Esophagus mucosa (tissue), 1 donor: ENCODE measurements around the gene TRAPPC14. TPM values are rescaled to one million over a fixed set of nuclear protein-coding genes. Genes with fewer than 3 reads are reported as not detected.

ENCODE experiments used
- ATAC-seq: fragments of 200-7000 bp; cut with Tn5 transposase; one replicate; pipeline ENCODE4 v1.9.1; 2020
- total RNA-seq: library from RNA; stranded (reverse); gene quantifications from one replicate; pipeline ENCODE4 v1.2.4, GENCODE V29; 2023
- donor health status: DM: yes; HTN: yes; CAD: no.

TRAPPC14 gene
- total RNA-seq, 1 donor from 2014 or later: 16.3 TPM

DNA sequence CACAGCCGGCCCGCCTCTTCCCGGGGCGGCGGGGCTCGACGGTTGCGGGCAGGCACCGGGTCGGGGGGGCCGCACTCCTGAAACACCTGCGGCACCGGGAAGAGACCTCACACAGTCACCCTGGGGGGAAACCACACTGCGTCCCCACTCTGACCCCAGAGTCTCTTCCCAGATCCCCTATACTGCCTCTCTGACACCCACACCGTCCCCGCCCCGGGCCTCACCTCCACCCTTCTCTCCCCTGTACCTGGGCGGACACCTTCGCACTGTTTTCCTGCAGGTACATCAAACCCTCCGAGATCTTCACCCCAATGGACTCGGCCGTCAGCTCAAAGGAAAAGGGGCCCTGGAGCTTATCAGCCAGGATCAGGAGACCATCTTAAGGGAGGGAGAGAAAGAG lies 13.3 kb upstream of the TRAPPC14 start:
- no peak for ATAC-seq

DNA sequence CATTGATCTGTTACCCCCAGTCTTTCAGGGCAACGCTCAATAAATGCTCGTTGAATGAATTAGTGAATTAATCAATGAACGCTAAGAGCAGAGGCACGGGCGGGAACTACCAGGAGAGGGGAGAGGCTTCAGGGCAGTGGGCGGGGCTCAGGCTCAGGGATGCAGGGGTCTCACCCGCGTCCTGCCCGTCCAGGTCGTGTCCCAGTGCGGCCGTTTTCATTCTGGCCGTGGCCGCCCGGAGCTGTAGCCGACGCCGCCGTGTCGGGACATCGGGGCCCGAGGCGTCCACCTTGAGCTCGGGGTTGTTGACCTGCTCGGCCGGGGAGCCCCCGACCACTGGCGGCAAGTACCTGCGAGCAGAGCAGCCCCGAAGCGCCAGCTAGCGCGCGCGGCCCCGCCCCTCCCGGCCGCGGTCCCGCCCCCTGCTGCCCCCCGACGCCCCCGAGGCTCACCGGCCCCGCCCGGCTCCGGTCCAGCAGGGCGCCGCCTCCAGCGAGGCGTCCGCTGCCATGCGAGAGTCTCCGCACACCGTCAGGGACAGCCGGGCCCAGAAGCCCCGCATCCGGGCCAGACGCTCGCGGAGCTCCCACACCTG lies 12.7 kb upstream of the TRAPPC14 start:
- ATAC-seq: peak; percentile 23

DNA sequence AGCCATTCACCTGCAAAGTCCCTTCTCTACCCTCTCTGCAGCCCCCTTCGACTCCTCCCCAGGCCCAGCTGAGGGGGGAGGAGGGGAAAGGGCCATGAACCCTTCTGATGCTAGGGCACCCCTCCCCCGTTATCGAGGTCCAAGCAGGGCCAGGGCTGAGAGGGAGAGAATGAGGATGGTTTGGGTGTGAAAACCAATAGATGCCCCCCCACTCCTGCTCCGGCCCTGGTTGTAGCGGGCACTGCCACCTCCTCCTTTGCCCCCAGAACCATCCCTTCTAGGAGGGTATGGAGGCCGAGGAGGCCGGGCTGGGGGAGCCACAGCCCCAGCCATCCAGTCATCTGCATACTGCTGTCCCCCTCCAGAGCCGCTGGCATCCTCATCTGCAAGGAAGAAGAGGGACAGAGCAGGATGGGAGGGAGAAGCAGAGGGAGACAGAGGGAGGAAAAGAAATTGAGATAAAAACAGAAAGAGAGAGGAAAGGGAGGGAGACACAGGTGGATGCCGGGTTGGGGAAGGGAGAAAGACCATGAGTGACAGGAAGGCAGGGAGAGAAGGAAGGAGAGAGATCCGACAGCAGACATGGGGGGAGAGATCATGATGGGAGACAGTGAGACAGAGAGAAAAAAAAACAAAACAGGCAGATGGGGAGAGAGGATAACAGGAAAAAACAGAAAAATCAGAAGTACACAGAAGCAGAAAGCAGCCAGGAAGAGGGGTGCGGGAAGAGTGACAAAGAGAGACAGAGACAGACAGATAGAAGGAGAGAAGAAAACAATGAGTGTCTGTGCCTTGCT lies 11.8 kb upstream of the TRAPPC14 start:
- ATAC-seq: no peak

DNA sequence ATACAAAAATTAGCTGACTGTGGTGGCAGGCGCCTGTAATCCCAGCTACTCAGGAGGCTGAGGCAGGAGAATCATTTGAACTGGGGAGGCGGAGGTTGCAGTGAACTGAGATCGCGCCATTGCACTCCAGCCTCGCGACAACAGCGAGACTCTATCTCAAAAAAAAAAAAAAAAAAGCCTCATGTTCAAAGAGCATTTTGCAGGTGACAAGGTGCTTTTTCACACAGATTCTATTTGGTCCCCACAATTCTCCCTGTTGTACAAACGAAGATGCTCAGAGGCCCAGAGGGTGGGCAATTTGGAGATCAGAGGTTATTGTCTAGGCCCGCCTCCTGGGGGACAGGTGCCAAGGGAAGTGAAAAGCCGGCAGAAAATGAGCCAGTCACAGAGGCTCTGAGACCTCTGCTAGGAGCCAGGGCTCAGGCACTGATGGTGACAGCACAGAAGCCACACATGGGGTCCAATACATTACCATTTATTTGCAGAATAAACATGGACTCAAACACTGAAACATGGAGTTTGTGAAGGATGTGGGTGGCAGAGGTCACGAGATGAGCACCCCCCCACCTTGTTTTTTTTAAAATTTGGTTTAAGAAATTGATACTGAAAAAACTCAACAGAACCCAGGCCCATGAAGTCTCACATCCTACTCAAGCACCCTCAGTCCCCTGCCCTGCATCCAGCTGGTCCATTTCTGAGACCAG lies 10.8 kb upstream of the TRAPPC14 start:
- ATAC-seq: no peak

DNA sequence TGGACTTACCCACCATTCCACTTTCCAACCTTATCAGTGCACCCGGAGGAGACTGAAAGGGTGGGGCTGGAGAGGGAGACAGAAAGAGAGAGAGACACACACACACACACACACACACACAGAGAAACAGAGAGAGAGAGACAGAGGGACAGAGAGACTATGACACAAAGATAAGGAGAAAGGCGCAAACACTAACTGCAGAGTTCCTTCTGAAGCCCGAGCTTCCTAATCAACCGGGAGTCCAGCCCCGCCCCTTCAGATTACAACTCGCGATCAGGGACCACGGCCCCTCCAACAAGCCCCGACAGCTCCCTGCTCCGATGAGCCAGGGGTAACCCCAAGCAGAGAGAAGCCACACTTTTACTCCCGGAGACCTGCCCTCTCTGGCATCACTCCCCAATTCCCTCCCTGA lies 9.4 kb upstream of the TRAPPC14 start:
- peak; percentile 8 for ATAC-seq

DNA sequence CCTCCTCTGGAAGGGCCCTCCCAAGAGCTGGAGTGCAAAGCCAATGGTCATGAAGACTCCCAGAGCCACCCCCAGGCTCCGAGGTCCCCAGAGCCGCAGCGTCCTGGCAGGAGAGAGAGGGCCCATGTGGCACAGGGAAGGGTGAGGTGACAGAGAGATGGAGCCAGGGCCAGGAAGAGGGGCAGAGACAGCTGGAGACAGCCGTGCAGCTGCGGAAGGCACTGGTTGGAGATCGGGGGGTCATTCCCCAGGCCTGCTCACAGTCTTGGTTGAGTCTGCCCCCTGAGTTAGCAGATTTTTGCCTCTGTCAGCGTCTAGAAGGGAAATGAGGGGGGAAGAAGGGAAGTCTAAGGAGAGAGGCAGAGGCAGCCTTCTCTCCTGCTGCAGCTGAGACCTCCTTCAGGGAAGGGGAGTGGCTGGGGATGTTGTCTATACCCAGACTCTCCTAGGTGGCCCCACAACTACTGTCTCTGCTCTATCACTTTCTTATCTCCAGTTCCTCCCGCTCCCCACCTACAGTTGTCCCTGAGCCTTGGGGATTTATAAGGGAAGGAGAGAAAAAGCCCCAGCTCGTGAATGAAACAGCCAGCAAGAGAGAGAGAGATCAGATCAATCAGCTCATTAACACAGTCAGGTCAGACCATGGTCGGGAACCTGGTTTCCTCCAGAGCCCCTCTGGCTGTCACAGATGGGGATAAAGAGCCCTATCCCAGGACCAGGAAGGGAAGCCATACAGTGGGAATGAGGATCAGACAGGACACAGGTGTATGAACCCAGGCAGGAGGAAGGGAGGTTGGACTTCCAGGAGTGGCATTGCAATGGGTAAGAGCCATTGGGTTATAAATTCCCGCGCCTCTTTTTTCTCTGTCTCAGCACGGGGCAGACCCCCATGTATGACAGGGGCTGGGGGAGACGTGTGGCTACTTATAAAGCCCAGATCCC lies 8.7 kb upstream of the TRAPPC14 start:
- ATAC-seq: no peak

DNA sequence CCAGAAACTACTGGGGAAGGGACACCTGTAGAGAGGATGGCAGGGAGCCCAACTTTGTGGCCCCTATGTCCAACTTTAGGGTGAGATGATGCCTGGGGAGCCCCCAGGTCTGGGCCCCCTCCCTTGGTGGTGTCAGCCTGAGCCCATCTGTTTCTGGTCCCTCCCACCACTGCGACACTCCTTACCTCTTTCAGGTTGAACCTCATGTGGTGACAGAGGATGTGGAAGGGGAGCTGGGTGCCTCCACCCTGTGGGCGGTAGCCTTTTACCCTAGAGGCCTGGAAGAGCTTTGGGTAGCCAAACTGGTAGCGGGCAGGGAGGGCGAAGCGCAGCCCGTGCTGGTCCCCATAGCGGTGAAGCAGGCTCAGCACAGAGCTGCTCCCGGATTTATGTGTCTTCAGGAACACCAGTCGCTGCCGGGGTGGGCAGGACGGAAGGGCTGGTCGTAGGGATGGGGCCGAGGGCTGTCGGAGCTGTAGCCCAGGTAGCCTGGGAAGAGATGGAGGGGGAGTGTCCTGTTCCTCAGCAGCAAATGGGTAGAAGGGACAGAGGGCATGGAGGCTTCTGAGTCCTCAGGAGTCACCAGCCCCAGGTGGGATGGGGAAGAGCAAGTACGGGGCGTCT lies 7.9 kb upstream of the TRAPPC14 start:
- no peak for ATAC-seq

DNA sequence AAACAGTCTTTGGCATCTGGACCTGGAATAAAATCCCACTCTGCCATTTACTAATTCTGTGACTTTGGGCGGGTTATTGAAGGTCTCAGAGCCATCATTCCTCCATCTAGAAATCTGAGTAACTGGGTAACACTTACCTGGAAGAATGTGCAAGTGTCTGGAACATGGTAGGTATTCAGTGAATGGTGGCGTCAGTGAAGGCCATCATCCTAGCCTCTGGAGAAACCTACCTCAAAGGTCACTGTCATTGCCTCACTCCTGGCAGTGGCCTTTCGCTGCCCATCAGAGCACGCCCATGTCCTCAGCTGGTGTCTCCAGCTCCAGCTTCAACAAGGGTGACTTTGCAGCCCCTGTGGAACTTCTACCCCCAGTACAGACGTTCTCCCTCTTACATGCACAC lies 5.3 kb upstream of the TRAPPC14 start:
- ATAC-seq: no peak

DNA sequence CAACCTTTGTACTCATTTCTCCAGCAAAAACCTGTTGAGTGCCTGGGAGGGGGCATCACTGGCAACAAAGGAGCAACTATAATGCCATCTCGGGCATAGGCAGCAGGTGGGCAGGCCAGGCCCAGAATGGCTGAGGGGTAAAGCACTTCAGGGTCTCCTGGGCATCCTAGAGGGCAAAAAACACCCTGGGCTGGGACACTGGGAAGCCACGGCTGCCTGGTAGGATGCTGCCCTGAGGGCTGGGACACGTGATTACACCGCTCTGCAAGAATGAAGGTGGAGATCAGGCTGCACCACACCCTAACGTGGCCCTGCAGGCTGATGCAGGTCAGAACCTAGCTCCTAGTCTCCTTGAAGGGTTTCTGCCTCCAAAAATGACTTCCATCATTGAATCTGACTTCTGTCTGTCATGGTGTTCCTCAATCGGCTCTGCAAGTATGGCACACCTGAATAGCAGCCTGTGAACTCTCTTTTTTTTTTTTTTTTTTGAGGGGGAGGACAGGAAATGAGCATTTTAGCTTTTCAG lies 4.5 kb upstream of the TRAPPC14 start:
- peak; percentile 90 for ATAC-seq

DNA sequence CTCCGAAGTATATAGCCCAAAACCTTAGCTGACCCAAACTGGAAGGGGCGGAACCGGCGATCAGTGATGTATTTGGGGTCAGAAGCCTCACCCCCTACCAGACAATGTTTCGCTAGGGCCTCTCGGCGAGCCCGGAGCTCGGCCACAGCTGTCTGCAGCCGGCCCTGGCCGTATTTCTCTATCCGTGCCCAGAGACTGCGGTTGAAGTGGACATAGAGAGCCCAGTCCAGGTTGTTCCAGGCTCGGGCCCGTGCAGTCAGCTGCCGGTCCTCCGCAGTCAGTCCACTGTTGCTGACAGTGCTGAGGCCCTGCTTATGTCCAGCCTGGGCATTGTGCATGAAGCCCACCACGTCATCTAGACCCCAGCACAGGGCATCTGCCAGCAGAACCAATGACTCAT lies 1.5 kb upstream of the TRAPPC14 start:
- ATAC-seq: no peak

DNA sequence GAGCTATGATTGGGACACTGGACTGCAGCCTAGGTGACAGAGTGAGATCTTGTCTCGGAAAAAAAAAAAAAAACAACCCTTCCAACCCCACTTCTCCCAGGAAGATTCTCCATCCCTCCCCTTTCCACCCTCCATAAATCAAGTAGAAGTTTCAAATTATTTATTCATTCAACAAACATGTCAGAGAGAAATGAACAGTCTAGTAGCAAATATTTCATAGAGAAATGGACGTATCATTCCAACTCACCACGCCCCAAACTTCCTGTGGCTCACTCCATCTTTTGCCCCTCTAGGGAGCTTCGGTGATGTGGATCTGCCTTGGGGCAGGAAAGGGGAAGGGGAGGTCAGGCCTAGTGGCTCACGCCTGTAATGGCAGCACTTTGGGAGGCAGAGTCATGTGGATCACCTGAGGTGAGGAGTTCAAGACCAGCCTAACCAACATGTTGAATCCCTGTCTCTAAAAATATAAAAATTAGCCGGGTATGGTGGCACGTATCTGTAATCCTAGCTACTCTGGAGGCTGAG lies 638 bp upstream of the TRAPPC14 start:
- no peak for ATAC-seq

DNA sequence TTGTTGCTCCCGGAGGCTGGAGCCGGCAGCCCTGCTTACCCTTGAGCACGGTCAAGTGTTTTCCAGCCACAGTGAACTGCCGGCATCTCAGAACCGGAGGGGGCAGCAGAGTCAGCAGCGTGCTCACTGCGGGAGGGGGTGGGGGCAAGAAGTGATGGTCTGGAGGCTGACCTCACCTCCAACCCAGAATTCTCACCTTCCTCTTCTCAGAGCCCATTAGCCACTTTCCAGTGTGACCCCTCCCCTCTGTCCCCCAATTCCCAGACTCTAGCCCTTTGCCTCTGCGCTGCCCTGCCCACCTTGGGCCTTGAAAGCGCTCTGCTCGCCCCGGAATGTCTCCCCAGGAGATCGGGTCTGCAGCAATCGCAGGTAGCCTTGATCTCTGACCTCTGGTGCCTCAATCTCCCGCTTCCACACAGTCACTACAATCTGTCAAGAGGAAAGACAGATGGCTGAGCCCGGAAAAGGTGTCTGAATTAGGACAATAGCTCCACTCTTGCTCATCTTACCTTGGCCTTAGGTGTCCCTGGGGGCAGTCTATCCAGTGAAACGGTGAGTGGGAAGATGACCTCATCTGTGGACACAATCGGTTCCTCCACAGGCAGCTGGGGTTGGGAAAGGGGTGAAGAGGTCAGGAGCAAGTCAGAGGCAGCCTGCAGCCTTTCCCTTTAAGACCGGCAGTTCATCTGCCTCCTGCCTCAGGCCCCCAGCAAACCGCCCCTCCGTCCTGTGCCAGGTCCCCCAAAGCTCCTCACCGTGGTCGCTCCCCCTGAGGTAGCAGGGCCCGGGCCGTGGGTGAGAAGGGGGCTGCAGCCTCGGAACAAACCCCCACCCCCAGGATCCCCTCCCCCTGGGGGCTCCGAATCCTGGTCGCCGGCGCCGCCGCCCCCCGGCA lies 942 bp downstream of the TRAPPC14 start:
- ATAC-seq: peak; percentile 77

DNA sequence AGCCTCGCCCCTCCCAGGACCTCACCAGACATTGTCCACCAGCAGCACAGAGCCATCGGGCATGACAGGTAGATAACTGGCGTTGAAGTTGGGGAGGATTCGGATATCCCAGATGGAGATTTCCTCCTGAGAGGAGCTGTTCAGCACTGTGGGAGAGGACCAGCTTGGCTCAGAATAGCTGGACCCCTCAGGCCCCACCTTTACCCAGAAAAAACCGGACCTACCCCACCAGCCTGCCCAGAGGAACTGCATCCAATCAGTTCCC lies 1.5 kb downstream of the TRAPPC14 start:
- ATAC-seq: no peak

DNA sequence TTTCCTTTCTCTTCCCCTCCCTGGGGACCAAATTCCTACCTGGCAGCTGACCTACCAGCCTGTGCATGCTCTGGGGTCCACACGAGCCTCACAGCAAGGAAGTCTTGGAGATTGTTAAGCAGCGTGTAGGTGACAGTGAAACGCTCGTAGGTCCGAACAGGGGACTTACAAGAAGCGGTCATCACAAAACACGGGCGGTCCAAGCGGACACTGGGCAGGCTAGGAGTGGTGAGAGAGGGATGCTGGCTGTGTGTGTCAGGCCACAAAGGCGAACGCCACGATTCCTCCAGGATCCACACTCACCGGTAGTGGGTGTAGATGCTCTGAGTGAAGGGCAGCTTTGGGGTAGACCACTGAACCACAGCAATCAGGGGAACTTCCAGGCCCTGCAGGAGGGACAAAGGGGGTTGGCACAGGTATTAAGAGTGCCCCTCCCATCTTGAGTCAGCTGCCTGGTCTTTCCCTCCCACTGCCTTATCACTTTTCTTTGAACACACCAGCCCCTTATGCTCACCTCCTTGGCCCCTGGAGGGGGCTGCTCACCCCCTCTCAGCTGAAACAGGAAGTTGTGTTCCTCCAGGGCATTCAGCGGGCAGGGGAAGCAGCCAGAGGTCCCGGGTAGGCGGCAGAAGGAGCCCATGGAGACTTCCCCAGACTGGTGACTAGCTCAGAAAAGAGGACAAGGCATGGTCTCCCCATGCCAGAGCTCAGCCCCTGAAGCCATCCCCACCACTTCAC lies 2.0 kb downstream of the TRAPPC14 start:
- no peak for ATAC-seq

DNA sequence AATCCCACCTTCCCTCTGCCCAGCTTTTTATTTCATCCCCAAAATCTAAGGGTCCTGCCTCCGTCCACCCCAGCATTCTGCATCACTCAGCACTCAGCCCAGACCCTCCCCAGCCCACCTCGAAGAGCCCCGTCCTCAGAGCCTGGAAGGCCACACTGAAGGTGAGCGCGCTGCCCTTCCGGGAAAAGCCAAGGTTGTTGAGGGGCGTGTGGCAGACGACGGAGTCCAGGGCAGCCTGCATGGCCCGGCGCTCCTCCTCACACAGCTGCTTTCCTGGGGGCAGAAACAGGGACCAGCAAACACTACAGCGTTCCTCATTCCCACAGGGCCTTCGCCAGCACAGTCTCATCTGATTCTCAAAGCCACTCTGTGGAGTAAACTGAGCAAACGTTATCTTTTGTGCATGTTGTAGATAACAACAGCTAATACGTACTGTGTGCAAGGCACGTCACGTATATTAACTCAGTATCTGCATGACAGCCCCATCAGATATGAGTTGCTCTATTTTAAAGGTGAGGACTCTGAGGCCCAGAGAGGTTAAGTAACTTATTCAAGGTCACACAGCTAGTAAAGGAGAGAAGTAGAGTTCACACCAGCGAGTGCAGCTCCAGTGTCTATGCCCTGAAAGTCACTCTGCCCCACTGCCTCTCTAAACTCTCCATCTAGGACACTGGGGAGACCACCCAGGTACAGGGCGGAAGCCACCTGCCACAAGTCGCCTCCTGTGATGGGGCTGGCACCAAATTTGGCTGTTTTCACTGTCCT lies 2.8 kb downstream of the TRAPPC14 start:
- ATAC-seq: no peak

DNA sequence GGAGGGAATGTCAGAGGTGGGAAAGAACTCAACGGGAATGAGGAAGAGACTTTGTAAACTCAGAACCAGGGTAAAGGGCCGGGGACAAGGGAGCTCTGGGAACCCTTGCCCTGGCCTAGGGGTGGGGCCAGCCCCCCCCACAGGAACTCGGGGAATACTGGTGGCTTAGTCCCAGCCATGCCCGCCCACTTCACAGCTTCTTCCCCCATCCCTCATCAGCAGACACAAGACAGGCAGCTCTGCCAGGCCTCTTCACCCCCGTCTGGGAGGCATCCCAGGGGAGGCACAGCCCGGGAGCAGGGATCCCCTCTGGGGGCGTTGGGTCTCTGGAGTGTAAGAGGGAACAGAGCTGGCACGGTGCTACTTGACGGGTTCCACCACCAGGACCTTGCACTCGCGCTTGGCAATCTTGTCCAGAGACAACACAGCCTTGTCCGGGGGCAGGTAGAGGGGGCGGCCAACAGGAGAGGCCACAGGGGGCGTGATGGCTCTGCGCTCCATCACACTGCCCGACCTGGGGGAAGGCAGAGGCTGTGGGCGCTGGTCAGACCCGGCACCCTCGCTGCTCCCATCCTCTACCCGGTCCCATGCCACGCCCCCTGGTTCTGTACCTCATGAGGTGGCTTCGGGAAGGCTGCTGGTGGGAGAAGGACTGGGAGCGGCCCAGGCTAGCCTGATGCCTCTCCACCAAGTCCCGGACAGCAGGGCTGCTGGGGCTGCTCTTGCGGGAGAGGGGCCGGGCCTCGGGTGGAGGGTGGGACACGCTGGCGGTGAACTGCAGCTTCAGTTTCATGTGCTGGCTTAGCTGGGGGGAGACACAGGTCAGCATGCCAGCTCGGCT lies 3.7 kb downstream of the TRAPPC14 start:
- no peak for ATAC-seq

DNA sequence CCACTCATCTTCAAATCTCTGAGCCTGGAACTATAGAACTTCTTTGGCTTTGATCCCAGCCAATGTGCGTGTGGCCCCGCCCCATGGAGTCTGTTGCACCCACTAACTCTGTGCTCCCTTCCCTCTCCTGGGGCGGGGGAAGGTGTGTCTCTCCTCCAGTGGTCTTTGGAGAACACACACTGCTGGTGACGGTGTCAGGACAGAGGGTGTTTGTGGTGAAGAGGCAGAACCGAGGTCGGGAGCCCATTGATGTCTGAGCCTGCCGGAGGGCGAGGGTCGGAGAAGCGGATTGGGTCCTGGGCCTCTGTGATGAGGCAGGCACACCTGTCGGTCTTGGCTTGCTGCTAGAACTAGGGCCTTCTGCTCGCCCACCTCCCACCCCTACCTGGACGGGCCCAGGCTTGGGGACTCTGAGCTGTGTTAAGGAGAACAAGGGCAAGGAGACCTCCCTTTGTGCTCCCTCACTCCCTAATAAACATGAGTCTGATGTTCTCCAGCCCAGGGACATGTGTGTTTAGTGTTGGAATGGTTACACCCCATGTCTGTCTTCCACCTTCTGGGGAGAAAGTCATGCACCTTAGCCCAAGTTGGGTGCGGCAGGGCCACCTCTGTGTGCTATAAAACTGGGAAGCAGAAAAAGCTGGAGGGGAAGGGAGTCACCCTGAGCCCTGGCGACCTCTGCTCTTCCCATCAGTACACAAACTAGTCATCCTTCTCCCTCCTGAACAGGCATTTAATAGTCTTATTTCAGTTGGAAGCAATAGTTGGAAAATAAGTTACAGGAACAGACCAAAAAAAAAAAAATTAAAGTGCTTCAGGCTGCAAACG lies 4.6 kb downstream of the TRAPPC14 start:
- ATAC-seq: no peak
